T-helper 1 cell treated with Interleukin-12 subunit alpha and Interleukin-12 subunit beta and Interleukin-4 antibody, amounts not matched to agents 30 μg/mL and 1 μg/mL, for 36 hours (primary cell): ENCODE measurements around the gene BABAM2.
A peak's percentile ranks its signal among the peaks of the same experiment; 100 is the strongest.

Experiments used
- H3K27ac Mint-ChIP-seq: one replicate; pipeline ENCODE4 v1.8.0; 2021; ENCODE audit warnings: mild to moderate bottlenecking, mixed read lengths
- H3K27me3 Mint-ChIP-seq: one replicate; pipeline ENCODE4 v1.8.0; 2021; ENCODE audit warnings: low read depth, mixed read lengths
- H3K36me3 Mint-ChIP-seq: one replicate; pipeline ENCODE4 v1.8.0; 2021; ENCODE audit warnings: low read depth, mixed read lengths
- H3K4me1 Mint-ChIP-seq: one replicate; pipeline ENCODE4 v1.8.0; 2021; ENCODE audit warnings: low read depth, mixed read lengths
- H3K4me3 Mint-ChIP-seq: one replicate; pipeline ENCODE4 v1.8.0; 2021; ENCODE audit warnings: mild to moderate bottlenecking, moderate library complexity, mixed read lengths
- H3K9me3 Mint-ChIP-seq: one replicate; pipeline ENCODE4 v1.8.0; 2021; ENCODE audit warnings: mixed read lengths

Gene BABAM2

GRCh38 chr2:28182348-28182747, 291.8 kb downstream of the BABAM2 start:
- no peak overlapping the region for H3K4me3 Mint-ChIP-seq
- peaks cover 18% of the 10 kb centered on the region for H3K9me3 Mint-ChIP-seq
- H3K36me3 Mint-ChIP-seq: peaks cover 8% of the 10 kb centered on the region
- no peaks in the 10 kb centered on the region for H3K27me3 Mint-ChIP-seq
- no peak overlapping the region for H3K27ac Mint-ChIP-seq
- H3K4me1 Mint-ChIP-seq: peaks cover 4% of the 10 kb centered on the region

GRCh38 chr2:28185153-28185552, 294.6 kb downstream of the BABAM2 start:
- H3K27me3 Mint-ChIP-seq: no peaks in the 10 kb centered on the region
- no peaks in the 10 kb centered on the region for H3K4me1 Mint-ChIP-seq
- peaks cover 5% of the 10 kb centered on the region for H3K9me3 Mint-ChIP-seq
- no peak overlapping the region for H3K4me3 Mint-ChIP-seq
- no peaks in the 10 kb centered on the region for H3K36me3 Mint-ChIP-seq
- no peak overlapping the region for H3K27ac Mint-ChIP-seq

- no peaks in the 10 kb centered on the region for H3K27me3 Mint-ChIP-seq
- no peaks in the 10 kb centered on the region for H3K4me1 Mint-ChIP-seq
- no peak overlapping the region for H3K4me3 Mint-ChIP-seq
- H3K36me3 Mint-ChIP-seq: peaks cover under 1% of the 10 kb centered on the region
- no peak overlapping the region for H3K27ac Mint-ChIP-seq
- peaks cover 5% of the 10 kb centered on the region for H3K9me3 Mint-ChIP-seq
Measured at GRCh38 chr2:28185891-28186290, 295.4 kb downstream of the BABAM2 start.

- Mint-ChIP-seq H3K4me3 (no peak overlapping the region), H3K9me3 (peaks cover 5% of the 10 kb centered on the region), H3K36me3 (peaks cover 2% of the 10 kb centered on the region), H3K27ac (no peak overlapping the region), H3K27me3 (no peaks in the 10 kb centered on the region), H3K4me1 (no peaks in the 10 kb centered on the region)
Measured at GRCh38 chr2:28187186-28187585, 296.7 kb downstream of the BABAM2 start.

- Mint-ChIP-seq H3K9me3 (peaks cover 5% of the 10 kb centered on the region), H3K36me3 (peaks cover 2% of the 10 kb centered on the region), H3K4me3 (no peak overlapping the region), H3K27me3 (no peaks in the 10 kb centered on the region), H3K27ac (no peak overlapping the region), H3K4me1 (peaks cover 1% of the 10 kb centered on the region)
Measured at GRCh38 chr2:28188436-28188835, 297.9 kb downstream of the BABAM2 start.

GRCh38 chr2:28193630-28194403, 303.3 kb downstream of the BABAM2 start:
- peaks cover 5% of the 10 kb centered on the region for H3K36me3 Mint-ChIP-seq
- H3K27me3 Mint-ChIP-seq: no peaks in the 10 kb centered on the region
- no peak overlapping the region for H3K4me3 Mint-ChIP-seq
- peak overlapping the region; percentile 38 for H3K27ac Mint-ChIP-seq
- peaks cover 16% of the 10 kb centered on the region for H3K4me1 Mint-ChIP-seq
- no peaks in the 10 kb centered on the region for H3K9me3 Mint-ChIP-seq

- H3K9me3 Mint-ChIP-seq: no peaks in the 10 kb centered on the region
- peaks cover 3% of the 10 kb centered on the region for H3K36me3 Mint-ChIP-seq
- no peak overlapping the region for H3K27ac Mint-ChIP-seq
- no peaks in the 10 kb centered on the region for H3K27me3 Mint-ChIP-seq
- H3K4me3 Mint-ChIP-seq: no peak overlapping the region
- peaks cover 8% of the 10 kb centered on the region for H3K4me1 Mint-ChIP-seq
Measured at GRCh38 chr2:28199995-28200679, 309.6 kb downstream of the BABAM2 start.

- no peak overlapping the region for H3K27ac Mint-ChIP-seq
- H3K36me3 Mint-ChIP-seq: peaks cover 3% of the 10 kb centered on the region
- H3K27me3 Mint-ChIP-seq: no peaks in the 10 kb centered on the region
- H3K9me3 Mint-ChIP-seq: no peaks in the 10 kb centered on the region
- H3K4me3 Mint-ChIP-seq: no peak overlapping the region
- H3K4me1 Mint-ChIP-seq: peaks cover 8% of the 10 kb centered on the region
Measured at GRCh38 chr2:28201671-28202180, 311.2 kb downstream of the BABAM2 start.

- H3K4me1 Mint-ChIP-seq: peaks cover under 1% of the 10 kb centered on the region
- H3K9me3 Mint-ChIP-seq: no peaks in the 10 kb centered on the region
- H3K36me3 Mint-ChIP-seq: no peaks in the 10 kb centered on the region
- no peak overlapping the region for H3K27ac Mint-ChIP-seq
- no peak overlapping the region for H3K4me3 Mint-ChIP-seq
- no peaks in the 10 kb centered on the region for H3K27me3 Mint-ChIP-seq
Measured at GRCh38 chr2:28202719-28203118, 312.2 kb downstream of the BABAM2 start.

GRCh38 chr2:28206762-28207161, 316.2 kb downstream of the BABAM2 start:
- H3K4me3 Mint-ChIP-seq: no peak overlapping the region
- H3K9me3 Mint-ChIP-seq: no peaks in the 10 kb centered on the region
- peaks cover 10% of the 10 kb centered on the region for H3K36me3 Mint-ChIP-seq
- no peak overlapping the region for H3K27ac Mint-ChIP-seq
- no peaks in the 10 kb centered on the region for H3K27me3 Mint-ChIP-seq
- peaks cover 2% of the 10 kb centered on the region for H3K4me1 Mint-ChIP-seq

GRCh38 chr2:28209261-28209691, 318.7 kb downstream of the BABAM2 start:
- H3K9me3 Mint-ChIP-seq: no peaks in the 10 kb centered on the region
- H3K4me1 Mint-ChIP-seq: peaks cover 2% of the 10 kb centered on the region
- H3K27ac Mint-ChIP-seq: no peak overlapping the region
- no peak overlapping the region for H3K4me3 Mint-ChIP-seq
- H3K27me3 Mint-ChIP-seq: no peaks in the 10 kb centered on the region
- peaks cover 10% of the 10 kb centered on the region for H3K36me3 Mint-ChIP-seq

- Mint-ChIP-seq H3K4me1 (peaks cover 2% of the 10 kb centered on the region), H3K27me3 (no peaks in the 10 kb centered on the region), H3K36me3 (peaks cover 10% of the 10 kb centered on the region), H3K27ac (no peak overlapping the region), H3K4me3 (no peak overlapping the region), H3K9me3 (no peaks in the 10 kb centered on the region)
Measured at GRCh38 chr2:28209864-28210263, 319.3 kb downstream of the BABAM2 start.

GRCh38 chr2:28210535-28210934, 320.0 kb downstream of the BABAM2 start:
- Mint-ChIP-seq H3K9me3 (no peaks in the 10 kb centered on the region), H3K27ac (no peak overlapping the region), H3K27me3 (no peaks in the 10 kb centered on the region), H3K36me3 (peaks cover 10% of the 10 kb centered on the region), H3K4me3 (no peak overlapping the region), H3K4me1 (peaks cover 2% of the 10 kb centered on the region)

- Mint-ChIP-seq H3K4me1 (peaks cover 8% of the 10 kb centered on the region), H3K27me3 (no peaks in the 10 kb centered on the region), H3K36me3 (no peaks in the 10 kb centered on the region), H3K9me3 (no peaks in the 10 kb centered on the region), H3K4me3 (no peak overlapping the region), H3K27ac (no peak overlapping the region)
Measured at GRCh38 chr2:28216331-28216730, 325.8 kb downstream of the BABAM2 start.
